Measurements from ENCODE around the gene HGS. TPM values are rescaled to one million over a fixed set of nuclear protein-coding genes. Genes with fewer than 3 reads are reported as not detected.
A peak's percentile ranks its signal among the peaks of the same experiment; 100 is the strongest.
"Not testable (repeated sequence)": the region's sequence is repeated elsewhere in the genome, so short reads cannot be mapped to it uniquely, and the experiment has no call there.

The HGS gene
- total RNA-seq, 2 donors from 2014 or later = 140 to 220 TPM

DNA sequence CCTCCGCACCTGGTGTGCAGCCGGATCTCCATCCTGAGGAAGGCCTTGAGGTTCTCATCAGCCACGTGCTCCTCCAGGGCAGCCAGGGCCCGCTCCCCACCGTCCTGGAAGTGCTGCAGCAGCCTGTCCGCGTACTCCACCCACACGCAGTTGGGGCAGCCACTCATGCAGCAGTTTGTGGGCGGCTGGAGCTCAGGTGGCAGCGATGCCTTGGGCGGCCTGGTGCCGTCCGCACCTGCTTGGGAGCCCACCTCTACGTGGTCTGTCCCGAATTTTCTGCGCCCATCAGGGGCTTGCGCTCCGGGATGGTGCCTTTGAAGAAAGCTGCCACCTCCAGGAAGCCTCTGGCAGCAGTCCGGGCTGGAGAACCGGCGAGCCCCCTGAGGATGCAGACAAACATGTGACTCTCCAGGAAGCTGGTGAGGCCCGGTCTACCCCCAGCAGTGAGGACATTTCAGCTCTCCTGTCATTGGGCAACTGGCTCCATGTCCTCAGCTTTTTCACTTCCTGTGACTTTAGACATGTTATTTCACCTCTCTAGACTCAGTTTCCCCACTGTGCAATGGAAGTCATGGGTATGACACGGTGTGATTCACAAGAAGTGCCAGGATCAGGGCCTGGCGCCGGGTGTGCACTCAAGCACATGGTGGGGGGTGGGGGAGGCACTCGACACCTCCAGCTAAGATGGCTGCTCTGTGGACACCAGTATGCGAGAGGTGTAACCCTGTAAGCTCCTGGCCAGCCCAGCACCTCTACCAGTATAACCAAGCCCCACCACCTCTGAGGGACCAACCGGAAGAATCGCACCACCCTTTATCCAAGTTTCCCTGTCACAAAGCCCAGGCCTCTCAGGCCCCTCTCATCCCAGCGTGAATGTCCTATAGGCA is 18.4 kb upstream of the HGS start:
- DNase-seq (ENCODE audit: low spot score) (no peak), ATAC-seq (peak; percentile 29 to 64)
- Mint-ChIP-seq H3K9me3 (no peaks in the 10 kb centered on the region), H3K36me3 (no peaks in the 10 kb centered on the region), H3K27ac (peak overlapping the region; percentile 91 to 96), H3K4me1 (ENCODE audit: low read depth in 2 of 2) (peaks cover 23 to 24% of the 10 kb centered on the region in 2 donors), H3K27me3 (no peaks in the 10 kb centered on the region), H3K4me3 (peak overlapping the region; percentile 93)

GRCh38 chr17:81666092-81666341 is 17.8 kb upstream of the HGS start:
- H3K27ac Mint-ChIP-seq = peak overlapping the region; percentile 91 to 96
- H3K4me3 Mint-ChIP-seq = peak overlapping the region; percentile 93
- DNase-seq (ENCODE audit: low spot score) (no peak), ATAC-seq (peak in 1 of 2 donors; percentile 54)
- H3K36me3 Mint-ChIP-seq = no peaks in the 10 kb centered on the region
- no peaks in the 10 kb centered on the region for H3K27me3 Mint-ChIP-seq
- H3K9me3 Mint-ChIP-seq = no peaks in the 10 kb centered on the region
- H3K4me1 Mint-ChIP-seq (ENCODE audit: low read depth in 2 of 2) = peaks cover 23 to 24% of the 10 kb centered on the region in 2 donors

GRCh38 chr17:81666342-81667191 is 17.2 kb upstream of the HGS start, which contains the start of the genes CCDC137 and OXLD1:
Gene CCDC137 (plus strand): TSS chr17:81666737. CDS start chr17:81666767, 30 bp downstream.
Gene OXLD1 (minus strand): TSS chr17:81666605. CDS start chr17:81666577, 28 bp downstream.
- Mint-ChIP-seq H3K27ac (peak within 1 kb of the TSS; percentile 91 to 96), H3K4me3 (peak within 1 kb of the TSS; percentile 93), H3K27me3 (no peaks in the 10 kb centered on the region), H3K4me1 (ENCODE audit: low read depth in 2 of 2) (peaks cover 23 to 24% of the 10 kb centered on the region in 2 donors), H3K9me3 (no peaks in the 10 kb centered on the region), H3K36me3 (no peaks in the 10 kb centered on the region)
- peak; percentile 97 for DNase-seq (ENCODE audit: low spot score)
- ATAC-seq = peak; percentile 97 to 99

DNA sequence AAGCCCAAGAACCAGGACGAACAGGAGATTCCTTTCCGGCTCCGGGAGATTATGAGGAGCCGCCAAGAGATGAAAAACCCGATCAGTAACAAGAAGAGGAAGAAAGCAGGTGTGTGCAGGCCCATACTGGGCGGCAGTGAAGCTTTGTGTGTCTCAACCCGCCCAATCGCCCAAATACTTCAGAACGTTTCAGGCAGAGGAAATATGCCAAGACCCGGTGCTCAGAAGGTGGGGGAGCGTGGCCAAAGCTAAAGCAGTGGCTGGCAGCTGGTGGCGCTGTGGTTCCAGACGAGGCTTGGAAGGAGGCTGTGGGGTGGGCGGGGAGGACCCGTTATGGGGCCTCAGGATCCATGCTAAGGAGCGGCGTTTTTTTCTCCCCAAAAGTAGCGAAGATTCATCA is 16.1 kb upstream of the HGS start:
- Mint-ChIP-seq H3K36me3 (no peaks in the 10 kb centered on the region), H3K4me3 (peak overlapping the region; percentile 93), H3K9me3 (no peaks in the 10 kb centered on the region), H3K4me1 (ENCODE audit: low read depth in 2 of 2) (peaks cover 23 to 24% of the 10 kb centered on the region in 2 donors), H3K27me3 (no peaks in the 10 kb centered on the region), H3K27ac (peak overlapping the region; percentile 91 to 96)
- DNase-seq (ENCODE audit: low spot score) = no peak
- no peak for ATAC-seq

DNA sequence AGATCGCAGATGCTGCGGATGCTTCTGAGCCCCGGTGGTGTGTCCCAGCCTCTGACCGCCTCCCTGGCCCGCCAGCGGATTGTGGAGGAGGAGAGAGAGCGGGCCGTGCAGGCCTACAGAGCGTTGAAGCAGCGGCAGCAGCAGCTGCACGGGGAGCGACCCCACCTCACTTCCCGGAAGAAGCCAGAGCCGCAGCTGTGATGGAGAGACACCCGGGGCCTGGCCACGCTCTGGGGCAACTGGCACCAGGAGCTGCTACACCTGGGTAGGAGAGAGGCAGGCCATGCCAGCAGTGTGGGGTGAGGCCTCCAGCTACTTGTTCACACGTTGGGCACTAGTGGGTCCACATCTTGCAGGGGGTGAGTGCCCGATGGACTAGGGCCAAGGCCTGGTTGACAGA is 11.3 kb upstream of the HGS start:
- Mint-ChIP-seq H3K4me1 (ENCODE audit: low read depth in 2 of 2) (peaks cover 17% of the 10 kb centered on the region in 2 donors), H3K4me3 (no peak overlapping the region), H3K36me3 (no peaks in the 10 kb centered on the region), H3K9me3 (no peaks in the 10 kb centered on the region), H3K27ac (no peak overlapping the region), H3K27me3 (no peaks in the 10 kb centered on the region)
- DNase-seq (ENCODE audit: low spot score) = no peak
- ATAC-seq = peak; percentile 3 to 44

GRCh38 chr17:81672954-81673353 is 10.9 kb upstream of the HGS start:
- no peaks in the 10 kb centered on the region for H3K36me3 Mint-ChIP-seq
- ATAC-seq = peak; percentile 3 to 33
- H3K4me1 Mint-ChIP-seq (ENCODE audit: low read depth in 2 of 2) = peaks cover 13% of the 10 kb centered on the region in 2 donors

DNA sequence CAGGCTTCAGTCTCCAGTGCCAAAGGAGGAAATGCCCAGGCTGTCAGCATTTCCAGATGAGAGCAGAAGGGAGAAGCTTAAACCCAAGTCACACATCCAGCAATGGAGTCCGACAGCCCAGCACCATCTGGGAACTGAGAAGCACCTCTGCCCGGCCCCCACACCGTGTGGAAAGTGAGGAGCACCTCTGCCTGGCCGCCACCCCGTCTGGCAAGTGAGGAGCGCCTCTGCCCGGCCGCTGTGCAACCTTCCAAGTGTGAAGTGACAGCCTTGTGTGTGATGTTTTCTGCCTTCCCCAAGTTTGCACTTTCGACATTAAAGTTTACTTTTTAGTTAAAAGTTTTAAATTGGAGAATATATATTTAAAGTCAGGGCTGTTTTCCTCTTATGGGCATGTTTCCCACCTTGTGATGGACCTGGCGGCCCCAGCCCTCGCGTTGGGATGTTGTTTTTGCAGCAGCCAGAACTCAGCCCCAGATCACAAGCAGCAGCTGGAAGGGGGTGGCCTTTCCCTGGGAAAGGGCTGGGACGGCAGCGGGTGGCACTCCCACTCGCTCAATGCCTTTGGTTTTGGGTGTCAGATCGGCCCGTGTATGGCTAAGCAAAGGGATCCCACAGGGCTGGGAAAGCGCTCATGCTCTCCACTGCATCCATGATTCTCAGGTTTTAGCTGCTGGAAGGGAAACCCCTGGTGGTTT is 10.1 kb upstream of the HGS start:
- Mint-ChIP-seq H3K9me3 (no peaks in the 10 kb centered on the region), H3K27ac (no peak overlapping the region), H3K4me3 (no peak overlapping the region), H3K27me3 (no peaks in the 10 kb centered on the region), H3K36me3 (no peaks in the 10 kb centered on the region), H3K4me1 (ENCODE audit: low read depth in 2 of 2) (peaks cover 7 to 8% of the 10 kb centered on the region in 2 donors)
- no peak for DNase-seq (ENCODE audit: low spot score)
- ATAC-seq = no peak

More at GRCh38 chr17:81672954-81673353, 10.9 kb upstream of the HGS start:
- H3K4me3 Mint-ChIP-seq = no peak overlapping the region
- H3K9me3 Mint-ChIP-seq = no peaks in the 10 kb centered on the region
- H3K27ac Mint-ChIP-seq = no peak overlapping the region
- DNase-seq (ENCODE audit: low spot score) = no peak
- no peaks in the 10 kb centered on the region for H3K27me3 Mint-ChIP-seq

DNA sequence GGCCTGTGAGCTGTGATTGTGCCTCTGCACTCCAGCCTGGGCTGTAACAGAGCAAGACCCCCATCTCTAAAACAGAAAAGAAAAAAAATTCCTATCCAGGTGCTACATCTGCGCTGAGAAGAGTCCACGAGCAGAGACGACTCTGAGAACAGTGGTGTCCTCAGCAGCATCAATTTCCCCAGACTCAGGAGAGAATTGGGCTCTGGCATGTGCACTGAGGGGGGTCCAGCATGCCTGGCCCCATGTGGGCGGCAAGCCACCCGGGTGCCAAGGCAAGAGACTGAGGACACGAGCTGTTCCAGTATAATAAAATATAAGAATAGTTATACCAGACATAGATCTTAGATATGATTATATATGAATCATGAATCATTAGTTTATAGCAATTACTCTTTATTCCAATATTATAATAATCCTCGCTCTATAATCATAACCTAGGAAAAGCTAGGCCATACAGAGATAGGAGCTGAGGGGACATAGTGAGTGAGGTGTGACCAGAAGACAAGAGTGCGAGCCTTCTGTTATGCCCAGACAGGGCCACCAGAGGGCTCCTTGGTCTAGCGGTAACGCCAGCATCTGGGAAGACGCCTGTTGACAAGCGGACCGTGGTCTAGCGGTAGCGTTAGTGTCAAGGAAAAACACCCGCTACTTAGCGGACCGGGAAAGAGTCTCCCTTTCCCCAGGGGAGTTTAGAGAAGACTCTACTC is 8.1 kb upstream of the HGS start:
- H3K27me3 Mint-ChIP-seq; H3K36me3 Mint-ChIP-seq; ATAC-seq; H3K4me3 Mint-ChIP-seq; H3K27ac Mint-ChIP-seq; H3K9me3 Mint-ChIP-seq; DNase-seq (ENCODE audit: low spot score): not testable (repeated sequence)
- peaks cover 7 to 11% of the 10 kb centered on the region in 2 donors for H3K4me1 Mint-ChIP-seq (ENCODE audit: low read depth in 2 of 2)

DNA sequence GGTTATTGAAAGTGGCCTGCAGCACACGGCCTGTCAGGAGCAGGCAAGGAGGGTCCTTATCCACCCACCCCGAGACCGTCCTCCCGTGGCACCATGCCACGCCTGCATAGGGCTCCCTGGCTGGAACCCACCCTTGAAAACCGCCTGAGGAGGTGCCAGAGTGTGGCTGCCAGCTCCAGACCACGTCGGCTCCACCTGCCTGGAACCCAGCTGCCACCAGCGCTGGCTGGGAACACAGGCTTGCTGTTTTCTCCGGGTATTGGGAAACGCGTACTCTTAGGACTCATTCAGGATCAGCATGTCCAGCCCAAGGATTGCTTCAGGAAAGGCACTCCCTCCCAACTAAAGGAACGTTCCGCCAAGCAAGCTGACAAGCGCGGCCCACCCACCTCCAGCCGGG is 6.9 kb upstream of the HGS start:
- Mint-ChIP-seq H3K4me1 (ENCODE audit: low read depth in 2 of 2) (peaks cover 7 to 13% of the 10 kb centered on the region in 2 donors), H3K27ac (no peak overlapping the region), H3K9me3 (no peaks in the 10 kb centered on the region), H3K4me3 (no peak overlapping the region), H3K27me3 (no peaks in the 10 kb centered on the region), H3K36me3 (no peaks in the 10 kb centered on the region)
- ATAC-seq (no peak), DNase-seq (ENCODE audit: low spot score) (no peak)

DNA sequence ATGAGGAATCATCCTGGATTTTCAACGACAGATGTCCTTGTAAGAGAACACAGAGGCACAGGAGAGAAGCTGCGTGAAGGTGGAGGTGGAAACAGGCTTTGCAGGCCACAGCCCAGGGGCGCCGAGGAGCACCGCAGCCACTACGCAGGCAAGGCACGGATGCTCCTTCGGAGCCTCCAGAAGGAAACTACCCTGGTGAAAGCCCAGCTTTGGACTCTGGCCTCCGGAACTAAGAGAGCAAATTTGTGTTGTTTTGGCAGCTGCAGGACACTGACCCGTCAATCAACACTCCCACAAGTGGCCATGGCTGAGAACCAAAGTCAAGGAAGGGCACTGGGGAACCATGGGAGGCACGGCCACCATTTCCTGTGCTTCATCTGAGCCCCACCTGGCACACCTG is 3.7 kb upstream of the HGS start:
- no peaks in the 10 kb centered on the region for H3K27me3 Mint-ChIP-seq
- no peaks in the 10 kb centered on the region for H3K9me3 Mint-ChIP-seq
- H3K4me3 Mint-ChIP-seq = no peak overlapping the region
- H3K27ac Mint-ChIP-seq = no peak overlapping the region
- no peaks in the 10 kb centered on the region for H3K36me3 Mint-ChIP-seq
- no peak for DNase-seq (ENCODE audit: low spot score)
- ATAC-seq = no peak
- peaks cover 24 to 26% of the 10 kb centered on the region in 2 donors for H3K4me1 Mint-ChIP-seq (ENCODE audit: low read depth in 2 of 2)

GRCh38 chr17:81681672-81682071 is 2.1 kb upstream of the HGS start:
- ATAC-seq = no peak
- peaks cover 26 to 27% of the 10 kb centered on the region in 2 donors for H3K4me1 Mint-ChIP-seq (ENCODE audit: low read depth in 2 of 2)
- no peak overlapping the region for H3K4me3 Mint-ChIP-seq
- no peak for DNase-seq (ENCODE audit: low spot score)
- H3K27me3 Mint-ChIP-seq = no peaks in the 10 kb centered on the region
- no peaks in the 10 kb centered on the region for H3K36me3 Mint-ChIP-seq
- H3K27ac Mint-ChIP-seq = no peak overlapping the region
- no peaks in the 10 kb centered on the region for H3K9me3 Mint-ChIP-seq

GRCh38 chr17:81682565-81683207 is 1.1 kb upstream of the HGS start:
- Mint-ChIP-seq H3K4me3 (peak overlapping the region; percentile 90), H3K36me3 (no peaks in the 10 kb centered on the region), H3K27me3 (no peaks in the 10 kb centered on the region), H3K27ac (peak overlapping the region; percentile 86 to 88), H3K4me1 (ENCODE audit: low read depth in 2 of 2) (peaks cover 26 to 36% of the 10 kb centered on the region in 2 donors), H3K9me3 (no peaks in the 10 kb centered on the region)
- ATAC-seq = no peak
- DNase-seq (ENCODE audit: low spot score) = no peak

- ATAC-seq (peak; percentile 0 to 4), DNase-seq (ENCODE audit: low spot score) (no peak)
- Mint-ChIP-seq H3K36me3 (no peaks in the 10 kb centered on the region), H3K27me3 (no peaks in the 10 kb centered on the region), H3K4me1 (ENCODE audit: low read depth in 2 of 2) (peaks cover 26 to 36% of the 10 kb centered on the region in 2 donors), H3K4me3 (peak overlapping the region; percentile 90), H3K9me3 (no peaks in the 10 kb centered on the region), H3K27ac (peak overlapping the region; percentile 86 to 88)
Measured at GRCh38 chr17:81683208-81683583, 615 bp upstream of the HGS start.
